Urothelium cell line (cell line): ENCODE measurements around the gene XPNPEP2.

Source experiments
- DNase-seq: peaks from one replicate; pipeline ENCODE4 v3.0.0; 2011; ENCODE audit warnings: low spot score, mixed read lengths
- FAIRE-seq: peaks from 2 replicates; lab custom pipeline; 2011; peaks lifted over from hg19 to GRCh38; lab: Jason Lieb, UNC

XPNPEP2 gene

GRCh38 chrX:129793604-129794191 lies 54.9 kb downstream of the XPNPEP2 start:
- DNase-seq = no peak
- FAIRE-seq = no peak

GRCh38 chrX:129795584-129795983 lies 56.8 kb downstream of the XPNPEP2 start:
- no peak for FAIRE-seq

GRCh38 chrX:129797251-129797906 lies 58.6 kb downstream of the XPNPEP2 start:
- FAIRE-seq = no peak
- no peak for DNase-seq

More at GRCh38 chrX:129795584-129795983, 56.8 kb downstream of the XPNPEP2 start:
- DNase-seq = no peak

- no peak for FAIRE-seq
- no peak for DNase-seq
Measured at GRCh38 chrX:129798456-129798855, 59.7 kb downstream of the XPNPEP2 start.

GRCh38 chrX:129798888-129799287 lies 60.1 kb downstream of the XPNPEP2 start:
- DNase-seq (no peak), FAIRE-seq (no peak)

GRCh38 chrX:129800186-129800585 lies 61.4 kb downstream of the XPNPEP2 start:
- no peak for DNase-seq
- no peak for FAIRE-seq

GRCh38 chrX:129802863-129803262 lies 64.1 kb downstream of the XPNPEP2 start:
- no peak for DNase-seq
- no peak for FAIRE-seq

- FAIRE-seq (no peak), DNase-seq (no peak)
Measured at GRCh38 chrX:129804806-129805205, 66.0 kb downstream of the XPNPEP2 start.

GRCh38 chrX:129808158-129808828 lies 69.5 kb downstream of the XPNPEP2 start:
- no peak for FAIRE-seq
- no peak for DNase-seq

GRCh38 chrX:129808829-129809796 lies 70.3 kb downstream of the XPNPEP2 start:
- DNase-seq = no peak
- no peak for FAIRE-seq

- no peak for DNase-seq
- FAIRE-seq = no peak
Measured at GRCh38 chrX:129813662-129814368, 75.0 kb downstream of the XPNPEP2 start.

- DNase-seq = no peak
- no peak for FAIRE-seq
Measured at GRCh38 chrX:129818123-129818522, 79.3 kb downstream of the XPNPEP2 start.
